Memory B cell (primary cell): ENCODE results near the gene TAAR6.
"Not testable (repeated sequence)": the region's sequence is repeated elsewhere in the genome, so short reads cannot be mapped to it uniquely, and the experiment has no call there.

ENCODE experiments used
- ATAC-seq: fragments of 150-1000 bp; cut with Tn5 transposase; 2 replicates; pipeline ENCODE4 v1.10.0; 2021; ENCODE audit warnings: low read depth, mild to moderate bottlenecking, moderate library complexity
- DNase-seq, 2 donors: peaks; one replicate each; pipeline ENCODE4 v3.0.0; 2022; ENCODE audit warnings: low spot score in 2 of 2
- H3K27ac Mint-ChIP-seq: one replicate; pipeline ENCODE4 v1.8.0; 2022; ENCODE audit warnings: mild to moderate bottlenecking, moderate library complexity, mixed read lengths
- H3K27me3 Mint-ChIP-seq: one replicate; pipeline ENCODE4 v1.8.0; 2022; ENCODE audit warnings: mixed read lengths
- H3K36me3 Mint-ChIP-seq: one replicate; pipeline ENCODE4 v1.8.0; 2022; ENCODE audit warnings: mild to moderate bottlenecking, mixed read lengths
- H3K4me1 Mint-ChIP-seq: one replicate; pipeline ENCODE4 v1.8.0; 2022; ENCODE audit warnings: mixed read lengths
- H3K4me3 Mint-ChIP-seq: one replicate; pipeline ENCODE4 v1.8.0; 2022; ENCODE audit warnings: mild to moderate bottlenecking, moderate library complexity, mixed read lengths
- H3K9me3 Mint-ChIP-seq: one replicate; pipeline ENCODE4 v1.8.0; 2022; ENCODE audit warnings: mixed read lengths

Gene TAAR6, protein sequence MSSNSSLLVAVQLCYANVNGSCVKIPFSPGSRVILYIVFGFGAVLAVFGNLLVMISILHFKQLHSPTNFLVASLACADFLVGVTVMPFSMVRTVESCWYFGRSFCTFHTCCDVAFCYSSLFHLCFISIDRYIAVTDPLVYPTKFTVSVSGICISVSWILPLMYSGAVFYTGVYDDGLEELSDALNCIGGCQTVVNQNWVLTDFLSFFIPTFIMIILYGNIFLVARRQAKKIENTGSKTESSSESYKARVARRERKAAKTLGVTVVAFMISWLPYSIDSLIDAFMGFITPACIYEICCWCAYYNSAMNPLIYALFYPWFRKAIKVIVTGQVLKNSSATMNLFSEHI

DNA sequence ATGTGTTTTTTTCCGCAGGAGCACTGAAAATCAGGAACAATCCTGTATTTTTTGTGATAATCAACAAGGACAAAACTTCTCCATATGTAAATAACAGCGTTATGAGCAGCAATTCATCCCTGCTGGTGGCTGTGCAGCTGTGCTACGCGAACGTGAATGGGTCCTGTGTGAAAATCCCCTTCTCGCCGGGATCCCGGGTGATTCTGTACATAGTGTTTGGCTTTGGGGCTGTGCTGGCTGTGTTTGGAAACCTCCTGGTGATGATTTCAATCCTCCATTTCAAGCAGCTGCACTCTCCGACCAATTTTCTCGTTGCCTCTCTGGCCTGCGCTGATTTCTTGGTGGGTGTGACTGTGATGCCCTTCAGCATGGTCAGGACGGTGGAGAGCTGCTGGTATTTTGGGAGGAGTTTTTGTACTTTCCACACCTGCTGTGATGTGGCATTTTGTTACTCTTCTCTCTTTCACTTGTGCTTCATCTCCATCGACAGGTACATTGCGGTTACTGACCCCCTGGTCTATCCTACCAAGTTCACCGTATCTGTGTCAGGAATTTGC, at the start of gene TAAR6:
TSS of gene TAAR6 (plus strand) at position 102 of the 557 bp plus-strand sequence. CDS start at position 102, 0 bp downstream.
- peaks cover 11% of the 10 kb centered on the region for H3K27me3 Mint-ChIP-seq
- DNase-seq (no peak), ATAC-seq (no peak)
- no peak within 1 kb of the TSS for H3K27ac Mint-ChIP-seq
- H3K36me3 Mint-ChIP-seq: no peaks in the 10 kb centered on the region
- no peaks in the 10 kb centered on the region for H3K4me1 Mint-ChIP-seq
- no peaks in the 10 kb centered on the region for H3K9me3 Mint-ChIP-seq
- no peak within 1 kb of the TSS for H3K4me3 Mint-ChIP-seq

DNA sequence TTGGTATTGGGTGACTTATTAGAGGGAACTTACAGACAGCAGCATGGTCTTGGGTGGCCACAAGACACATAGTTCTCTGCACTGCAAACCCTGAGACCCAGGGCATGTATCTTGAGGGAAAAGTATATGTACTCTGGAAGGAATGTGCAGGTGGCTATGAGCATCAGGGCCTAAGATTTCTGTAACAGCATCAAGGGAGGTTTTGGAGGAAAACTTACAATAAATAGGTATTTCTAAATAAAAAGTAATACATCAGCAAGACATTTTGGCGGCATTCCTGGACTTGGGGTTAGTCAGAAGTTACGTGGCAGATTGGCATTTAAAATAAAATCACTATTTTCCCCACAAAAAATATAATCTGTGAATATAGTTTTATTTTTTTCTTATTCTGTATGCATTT, 49.2 kb upstream of the TAAR6 start:
- no peak for DNase-seq
- Mint-ChIP-seq H3K27me3 (no peaks in the 10 kb centered on the region), H3K4me1 (no peaks in the 10 kb centered on the region), H3K27ac (no peak overlapping the region), H3K9me3 (no peaks in the 10 kb centered on the region), H3K36me3 (no peaks in the 10 kb centered on the region), H3K4me3 (no peak overlapping the region)
- ATAC-seq: no peak

DNA sequence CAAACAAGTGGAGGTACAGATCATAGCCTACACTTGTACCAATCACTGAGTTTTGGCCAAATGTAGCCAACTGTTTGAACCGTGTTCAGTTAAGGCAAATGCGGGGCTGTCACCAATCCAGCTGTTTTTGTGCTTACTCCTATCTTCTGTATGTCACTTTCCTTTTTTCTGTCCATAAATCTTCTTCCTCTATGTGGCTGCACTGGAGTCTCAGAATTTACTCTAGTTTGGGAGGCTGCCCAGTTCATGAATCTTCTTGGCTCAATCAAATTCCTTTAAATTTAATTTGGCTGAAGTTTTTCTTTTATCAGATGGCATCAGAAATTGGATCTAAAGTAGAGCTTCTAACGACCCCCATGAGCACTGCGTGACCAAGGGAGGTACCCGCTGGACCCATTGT, 45.5 kb upstream of the TAAR6 start:
- no peaks in the 10 kb centered on the region for H3K9me3 Mint-ChIP-seq
- DNase-seq: no peak
- peaks cover 2% of the 10 kb centered on the region for H3K4me1 Mint-ChIP-seq
- H3K4me3 Mint-ChIP-seq: no peak overlapping the region
- no peaks in the 10 kb centered on the region for H3K36me3 Mint-ChIP-seq
- H3K27ac Mint-ChIP-seq: no peak overlapping the region
- ATAC-seq: no peak
- H3K27me3 Mint-ChIP-seq: peaks cover 3% of the 10 kb centered on the region

DNA sequence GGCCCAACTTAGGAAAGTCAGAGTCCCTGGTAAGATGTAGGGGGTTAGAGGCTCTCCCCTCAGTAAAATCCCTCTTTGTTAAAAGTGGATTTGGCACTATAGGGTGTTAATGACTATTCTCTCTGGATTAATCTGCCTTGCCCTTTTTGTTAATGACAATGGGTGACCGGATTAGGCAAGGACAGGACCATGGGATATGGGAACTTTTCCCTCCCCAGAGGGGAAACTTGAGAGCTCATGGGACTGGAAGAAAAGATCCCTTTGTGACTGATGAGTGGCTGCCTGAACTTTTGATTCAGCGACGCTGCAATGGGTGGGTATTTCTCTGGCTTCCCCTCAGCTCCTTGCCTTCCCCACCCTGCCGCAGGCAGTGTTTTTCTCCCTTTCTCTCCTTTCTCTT, 44.3 kb upstream of the TAAR6 start:
- Mint-ChIP-seq H3K27me3 (peaks cover 3% of the 10 kb centered on the region), H3K27ac (no peak overlapping the region), H3K4me3 (no peak overlapping the region), H3K36me3 (no peaks in the 10 kb centered on the region), H3K4me1 (peaks cover 2% of the 10 kb centered on the region), H3K9me3 (no peaks in the 10 kb centered on the region)
- ATAC-seq: no peak
- DNase-seq: no peak

DNA sequence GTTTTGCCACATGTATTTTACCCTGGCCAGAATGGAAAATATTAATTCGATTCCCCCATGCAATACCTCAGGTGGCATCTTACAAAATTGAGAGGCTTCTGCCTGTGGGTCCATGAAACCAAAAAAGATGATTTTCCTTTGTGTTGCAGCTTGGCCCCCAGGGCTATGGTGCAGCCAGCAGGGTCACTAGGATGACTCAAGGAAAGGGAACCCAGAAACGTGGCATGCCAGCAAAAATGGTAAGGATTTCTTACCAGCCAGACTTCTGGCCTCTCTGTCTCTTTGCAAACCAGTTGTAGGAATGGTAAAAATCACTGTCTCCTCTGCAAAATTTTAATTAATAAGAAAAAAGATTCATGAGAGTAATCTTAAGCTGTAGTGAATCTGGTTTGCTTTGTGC, 43.7 kb upstream of the TAAR6 start:
- no peak for ATAC-seq
- Mint-ChIP-seq H3K27me3 (peaks cover 3% of the 10 kb centered on the region), H3K27ac (no peak overlapping the region), H3K9me3 (no peaks in the 10 kb centered on the region), H3K4me3 (no peak overlapping the region), H3K4me1 (peaks cover 2% of the 10 kb centered on the region), H3K36me3 (no peaks in the 10 kb centered on the region)
- no peak for DNase-seq

DNA sequence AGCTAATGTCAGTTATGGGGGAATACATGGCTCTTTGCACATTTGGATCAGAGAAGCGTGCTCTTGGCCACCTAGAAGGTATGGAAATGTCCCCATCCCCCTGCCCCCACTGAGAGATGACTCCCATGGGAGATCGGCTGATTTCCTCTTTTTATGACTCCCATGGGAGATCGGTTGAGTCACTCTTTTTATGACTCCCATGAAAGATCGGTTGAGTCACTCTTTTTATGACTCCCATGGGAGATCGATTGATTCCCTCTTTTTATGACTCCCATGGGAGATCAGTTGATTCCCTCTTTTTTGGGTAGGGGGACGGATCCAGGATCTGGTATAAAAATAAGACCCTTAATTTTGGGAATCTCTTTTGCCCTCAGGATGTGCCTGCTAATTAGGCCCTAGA, 42.3 kb upstream of the TAAR6 start:
- H3K4me1 Mint-ChIP-seq: peaks cover 2% of the 10 kb centered on the region
- no peak overlapping the region for H3K4me3 Mint-ChIP-seq
- H3K9me3 Mint-ChIP-seq: no peaks in the 10 kb centered on the region
- no peaks in the 10 kb centered on the region for H3K36me3 Mint-ChIP-seq
- DNase-seq: no peak
- H3K27ac Mint-ChIP-seq: no peak overlapping the region
- no peak for ATAC-seq
- peaks cover 3% of the 10 kb centered on the region for H3K27me3 Mint-ChIP-seq

DNA sequence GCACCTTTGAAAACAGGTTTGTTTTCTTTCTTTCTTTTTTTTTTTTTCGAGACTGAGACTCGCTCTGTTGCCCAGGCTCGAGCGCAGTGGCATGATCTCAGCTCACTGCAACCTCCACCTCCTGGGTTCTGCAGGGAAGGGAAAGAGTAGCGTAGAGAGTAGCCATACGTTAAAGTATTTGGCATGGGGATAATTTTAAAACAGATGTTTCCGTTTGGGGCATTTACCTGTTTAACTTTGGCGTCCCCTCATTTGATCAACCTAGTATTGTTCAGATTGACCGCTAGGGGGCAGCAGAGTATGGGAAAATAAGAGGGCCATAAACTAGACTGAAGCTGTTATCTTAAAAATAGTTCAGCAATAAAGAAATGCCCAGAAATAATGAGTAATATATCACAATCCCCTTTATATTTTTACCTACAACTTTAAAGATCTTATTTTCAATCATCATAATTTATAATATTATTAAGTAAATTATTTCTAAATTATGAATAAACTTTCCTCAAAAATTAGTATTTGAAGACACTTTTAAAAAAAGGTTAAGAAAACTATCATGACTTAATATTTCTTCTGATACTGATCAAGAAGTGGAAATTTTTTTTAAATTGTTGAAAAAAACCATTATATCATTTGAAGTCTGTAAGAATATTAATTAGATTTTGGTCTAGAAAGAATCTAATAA, 39.7 kb upstream of the TAAR6 start:
- Mint-ChIP-seq H3K36me3 (no peaks in the 10 kb centered on the region), H3K4me3 (peak overlapping the region; percentile 87), H3K4me1 (peaks cover 2% of the 10 kb centered on the region), H3K27ac (no peak overlapping the region), H3K9me3 (no peaks in the 10 kb centered on the region), H3K27me3 (peaks cover 3% of the 10 kb centered on the region)
- DNase-seq (peak; percentile 66 to 68), ATAC-seq (peak; percentile 86)

DNA sequence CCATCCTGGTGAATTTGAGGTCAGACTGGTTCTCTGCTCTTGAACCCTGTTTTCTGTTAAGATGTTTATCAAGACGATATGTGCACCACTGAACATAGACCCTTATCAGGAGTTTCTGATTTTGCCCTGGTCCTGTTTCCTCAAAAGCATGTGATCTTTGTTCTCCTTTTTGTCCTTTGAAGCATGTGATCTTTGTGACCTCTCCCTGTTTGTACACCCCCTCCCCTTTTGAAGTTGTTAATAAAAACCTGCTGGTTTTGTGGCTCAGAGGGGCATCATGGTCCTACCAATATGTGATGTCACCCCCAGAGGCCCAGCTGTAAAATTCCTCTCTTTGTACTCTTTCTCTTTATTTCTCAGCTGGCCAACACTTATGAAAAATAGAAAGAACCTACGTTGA, 35.6 kb upstream of the TAAR6 start:
- H3K9me3 Mint-ChIP-seq, H3K36me3 Mint-ChIP-seq, H3K27me3 Mint-ChIP-seq, H3K27ac Mint-ChIP-seq, H3K4me3 Mint-ChIP-seq, DNase-seq, H3K4me1 Mint-ChIP-seq, ATAC-seq: not testable (repeated sequence)

DNA sequence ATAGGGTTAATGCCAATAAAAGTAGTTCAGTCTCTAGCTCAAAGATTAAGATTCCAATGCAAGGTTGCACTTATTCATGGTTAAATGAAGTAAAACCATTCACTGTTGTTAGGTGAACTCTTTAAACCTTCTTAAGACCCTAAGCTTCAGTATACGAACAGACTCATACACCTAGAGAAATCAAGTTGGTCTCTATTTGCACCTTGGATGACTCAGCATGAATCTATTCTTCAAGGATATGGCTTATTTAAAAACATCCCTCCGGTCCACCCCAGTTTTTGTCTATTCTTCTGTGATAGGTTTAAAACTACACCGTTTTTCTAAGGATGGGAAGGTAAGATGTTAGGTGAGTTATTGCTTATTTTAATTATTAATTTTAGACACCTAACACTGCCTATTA, 33.0 kb upstream of the TAAR6 start:
- Mint-ChIP-seq H3K27ac (no peak overlapping the region), H3K4me3 (no peak overlapping the region), H3K27me3 (peaks cover 10% of the 10 kb centered on the region), H3K9me3 (no peaks in the 10 kb centered on the region), H3K4me1 (no peaks in the 10 kb centered on the region), H3K36me3 (no peaks in the 10 kb centered on the region)
- no peak for ATAC-seq
- DNase-seq: no peak

DNA sequence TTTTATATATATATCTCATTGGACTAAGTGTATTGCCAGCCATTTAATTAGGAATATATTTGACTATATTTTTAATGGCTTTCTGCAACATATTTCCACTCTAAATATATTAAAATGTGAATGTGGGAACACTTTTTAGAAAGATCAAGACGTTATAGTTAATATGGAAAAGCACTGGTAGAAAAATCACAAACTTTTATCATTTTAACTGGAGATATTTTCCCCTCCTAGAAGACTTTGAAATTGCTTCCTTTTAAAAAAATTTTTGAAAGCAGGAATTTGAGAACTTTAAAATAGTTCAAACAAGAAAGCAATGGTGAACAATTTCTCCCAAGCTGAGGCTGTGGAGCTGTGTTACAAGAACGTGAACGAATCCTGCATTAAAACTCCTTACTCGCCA, 32.1 kb upstream of the TAAR6 start, which contains the start of gene TAAR9:
TSS of gene TAAR9 (plus strand) at position 301 of the 400 bp plus-strand sequence. CDS start at position 314, 13 bp downstream.
- Mint-ChIP-seq H3K4me1 (no peaks in the 10 kb centered on the region), H3K27ac (no peak within 1 kb of the TSS), H3K9me3 (no peaks in the 10 kb centered on the region), H3K36me3 (no peaks in the 10 kb centered on the region), H3K4me3 (no peak within 1 kb of the TSS), H3K27me3 (peaks cover 10% of the 10 kb centered on the region)
- no peak for DNase-seq
- no peak for ATAC-seq

DNA sequence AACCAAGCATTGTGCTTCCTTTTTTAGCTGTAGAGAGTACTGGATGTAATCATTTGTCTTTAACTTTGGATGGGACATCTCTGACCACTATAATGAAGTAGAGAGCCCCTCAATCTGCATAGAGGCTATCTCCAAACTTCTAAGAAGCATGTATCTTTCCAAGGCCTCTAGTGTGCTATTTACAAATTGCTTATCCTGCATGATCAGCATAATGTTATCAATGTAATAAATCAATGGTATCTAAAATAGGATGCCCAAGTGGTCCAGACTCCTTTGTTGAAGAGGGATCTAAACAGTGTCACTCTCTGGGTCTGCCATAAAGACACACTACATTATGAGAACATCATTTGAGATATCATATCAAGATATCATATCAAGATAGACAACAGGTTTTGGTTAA, 25.3 kb upstream of the TAAR6 start:
- Mint-ChIP-seq H3K27ac (no peak overlapping the region), H3K27me3 (peaks cover 6% of the 10 kb centered on the region), H3K9me3 (no peaks in the 10 kb centered on the region), H3K36me3 (no peaks in the 10 kb centered on the region), H3K4me3 (no peak overlapping the region), H3K4me1 (peaks cover 4% of the 10 kb centered on the region)
- DNase-seq (no peak), ATAC-seq (no peak)

DNA sequence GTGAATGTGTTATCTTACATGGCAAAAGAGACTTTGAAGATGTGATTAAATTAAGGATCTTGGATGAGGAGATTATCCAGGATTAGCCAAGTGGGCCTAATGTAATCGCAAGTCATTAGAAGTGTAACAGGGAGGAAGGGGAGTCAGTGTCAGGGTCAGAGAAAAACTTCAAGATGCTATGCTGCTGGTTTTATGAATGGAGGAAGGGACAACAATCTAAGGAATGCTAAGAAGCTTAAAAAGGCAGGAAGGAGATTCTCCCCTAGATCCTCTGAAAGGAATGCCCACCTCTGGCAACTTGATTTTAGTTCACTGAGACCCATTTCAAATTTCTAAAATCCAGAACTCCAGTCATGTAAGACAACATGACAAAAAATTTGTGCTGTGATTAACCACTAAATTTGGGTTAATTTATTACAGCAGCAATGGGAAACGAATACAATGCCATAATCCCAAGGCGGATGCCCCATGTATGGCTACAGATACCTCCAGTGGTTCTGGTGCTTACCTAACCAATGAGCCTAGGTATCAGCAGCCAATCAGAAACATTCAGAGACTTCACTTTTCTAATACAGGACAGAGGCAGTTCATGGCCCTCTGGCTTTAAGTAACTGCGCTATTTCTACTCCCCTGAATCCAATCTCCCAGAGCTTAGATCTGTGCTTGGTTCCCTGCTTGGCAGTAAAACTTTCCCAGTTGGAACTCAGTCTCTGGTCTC, 21.2 kb upstream of the TAAR6 start:
- DNase-seq (no peak), ATAC-seq (no peak)
- no peaks in the 10 kb centered on the region for H3K36me3 Mint-ChIP-seq
- H3K4me3 Mint-ChIP-seq: no peak overlapping the region
- peaks cover 7% of the 10 kb centered on the region for H3K27me3 Mint-ChIP-seq
- H3K9me3 Mint-ChIP-seq: no peaks in the 10 kb centered on the region
- H3K27ac Mint-ChIP-seq: no peak overlapping the region
- peaks cover 4% of the 10 kb centered on the region for H3K4me1 Mint-ChIP-seq

DNA sequence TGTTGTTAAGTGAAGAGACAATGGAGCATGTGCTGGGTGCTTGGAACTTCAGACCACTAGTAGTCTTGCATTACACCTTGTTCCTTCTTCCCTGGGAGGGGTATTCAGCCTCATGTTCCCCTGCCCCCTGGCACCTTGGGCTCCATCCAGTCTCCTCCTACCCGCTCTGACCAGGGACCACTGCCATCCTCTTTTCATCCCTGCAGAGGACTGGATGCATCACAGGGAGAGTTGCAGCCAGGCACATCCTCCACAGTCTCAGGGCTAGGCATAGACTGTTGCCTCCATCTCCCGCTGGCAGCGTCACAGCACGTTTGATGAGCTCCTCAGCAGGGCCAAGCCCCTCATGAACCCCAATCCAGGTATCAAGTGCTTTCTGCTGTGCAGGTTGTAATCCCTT, 18.9 kb upstream of the TAAR6 start:
- Mint-ChIP-seq H3K27ac (no peak overlapping the region), H3K27me3 (peaks cover 13% of the 10 kb centered on the region), H3K4me3 (no peak overlapping the region), H3K4me1 (peaks cover 4% of the 10 kb centered on the region), H3K9me3 (no peaks in the 10 kb centered on the region), H3K36me3 (no peaks in the 10 kb centered on the region)
- no peak for DNase-seq
- ATAC-seq: no peak

DNA sequence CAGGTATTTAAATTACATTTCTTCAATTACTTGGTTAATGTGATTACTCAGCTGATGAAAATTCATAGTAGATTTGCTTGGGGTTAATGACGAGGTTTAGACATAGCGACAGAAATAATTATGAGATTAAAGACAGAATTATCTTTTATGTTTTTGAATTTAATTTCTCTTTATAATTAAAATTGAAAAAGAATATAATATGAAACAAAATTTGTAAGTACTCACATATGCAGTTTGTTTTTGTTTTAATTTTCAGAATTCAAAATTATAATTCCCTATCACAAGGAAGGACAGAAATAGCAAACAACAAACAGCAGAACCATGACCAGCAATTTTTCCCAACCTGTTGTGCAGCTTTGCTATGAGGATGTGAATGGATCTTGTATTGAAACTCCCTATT, 17.8 kb upstream of the TAAR6 start, which contains the start of gene TAAR8:
TSS of gene TAAR8 (plus strand) at position 301 of the 400 bp plus-strand sequence. CDS start at position 322, 21 bp downstream.
- H3K27ac Mint-ChIP-seq: no peak within 1 kb of the TSS
- H3K36me3 Mint-ChIP-seq: no peaks in the 10 kb centered on the region
- no peak within 1 kb of the TSS for H3K4me3 Mint-ChIP-seq
- no peak for ATAC-seq
- H3K27me3 Mint-ChIP-seq: peaks cover 23% of the 10 kb centered on the region
- H3K4me1 Mint-ChIP-seq: peaks cover 4% of the 10 kb centered on the region
- DNase-seq: no peak
- H3K9me3 Mint-ChIP-seq: no peaks in the 10 kb centered on the region
